ENCODE results near the gene ZNF558.
"Not testable (repeated sequence)": the region's sequence is repeated elsewhere in the genome, so short reads cannot be mapped to it uniquely, and the experiment has no call there.

The ZNF558 gene

GRCh38 chr19:8806661-8807060 lies 25.4 kb downstream of the ZNF558 start:
- DNase-seq (ENCODE audit: low read depth in 3 of 3), result no peak

- DNase-seq (ENCODE audit: low read depth in 3 of 3), result no peak
Measured at GRCh38 chr19:8794823-8795222, 37.3 kb downstream of the ZNF558 start.

- DNase-seq (ENCODE audit: low read depth in 3 of 3), result not testable (repeated sequence)
Measured at GRCh38 chr19:8773587-8773986, 58.5 kb downstream of the ZNF558 start.

- DNase-seq (ENCODE audit: low read depth in 3 of 3), result not testable (repeated sequence)
Measured at GRCh38 chr19:8769265-8769664, 62.8 kb downstream of the ZNF558 start.

- not testable (repeated sequence) for DNase-seq (ENCODE audit: low read depth in 3 of 3)
Measured at GRCh38 chr19:8767257-8767656, 64.8 kb downstream of the ZNF558 start.
